Ishikawa (cell line): ENCODE measurements around the gene NFATC1.

Source experiments
- CEBPB ChIP-seq: IDR thresholded peaks from 2 replicates; pipeline ENCODE4 v1.6.1; 2012
- CREB1 ChIP-seq: IDR thresholded peaks from 2 replicates; pipeline ENCODE4 v1.6.1; 2012; ENCODE audit warnings: low read depth
- EGR1 ChIP-seq: IDR thresholded peaks from 2 replicates; pipeline ENCODE4 v1.6.1; 2012
- EP300 ChIP-seq: IDR thresholded peaks from 2 replicates; pipeline ENCODE4 v1.6.1; 2012; ENCODE audit warnings: borderline replicate concordance
- FOXM1 ChIP-seq: IDR thresholded peaks from 2 replicates; pipeline ENCODE4 v1.6.1; 2012; ENCODE audit warnings: low read depth, borderline replicate concordance
- MAX ChIP-seq: IDR thresholded peaks from 2 replicates; pipeline ENCODE4 v1.6.1; 2012
- NFIC ChIP-seq: IDR thresholded peaks from 2 replicates; pipeline ENCODE4 v1.6.1; 2012
- RAD21 ChIP-seq: IDR thresholded peaks from 2 replicates; pipeline ENCODE4 v1.6.1; 2012; ENCODE audit warnings: low read depth
- TAF1 ChIP-seq: IDR thresholded peaks from 2 replicates; pipeline ENCODE4 v1.6.1; 2012; ENCODE audit warnings: low read depth, mild to moderate bottlenecking
- TCF12 ChIP-seq: IDR thresholded peaks from 2 replicates; pipeline ENCODE4 v1.6.1; 2012; ENCODE audit warnings: low read depth
- TEAD4 ChIP-seq: IDR thresholded peaks from 2 replicates; pipeline ENCODE4 v1.6.1; 2012
- YY1 ChIP-seq: IDR thresholded peaks from 2 replicates; pipeline ENCODE4 v1.6.1; 2012; ENCODE audit warnings: low read depth
- ZBTB7A ChIP-seq: IDR thresholded peaks from 2 replicates; pipeline ENCODE4 v1.6.1; 2012; ENCODE audit warnings: low read depth
- TF ChIP-seq, protein P1 (sequence below): IDR thresholded peaks from 2 replicates; pipeline ENCODE4 v1.6.1; 2012
- TF ChIP-seq, protein P2 (sequence below): IDR thresholded peaks from 2 replicates; pipeline ENCODE4 v1.6.1; 2012; ENCODE audit warnings: low read depth, mild to moderate bottlenecking

Gene NFATC1

GRCh38 chr18:79445221-79445620 is 49.5 kb downstream of the NFATC1 start:
- TF ChIP-seq TAF1, result no peak
- TF ChIP-seq EGR1, result no peak
- TF ChIP-seq RAD21, result no peak
- TF ChIP-seq EP300, result no peak
- no peak for TF ChIP-seq CREB1
- no peak for TF ChIP-seq CEBPB
- TF ChIP-seq, protein P1, sequence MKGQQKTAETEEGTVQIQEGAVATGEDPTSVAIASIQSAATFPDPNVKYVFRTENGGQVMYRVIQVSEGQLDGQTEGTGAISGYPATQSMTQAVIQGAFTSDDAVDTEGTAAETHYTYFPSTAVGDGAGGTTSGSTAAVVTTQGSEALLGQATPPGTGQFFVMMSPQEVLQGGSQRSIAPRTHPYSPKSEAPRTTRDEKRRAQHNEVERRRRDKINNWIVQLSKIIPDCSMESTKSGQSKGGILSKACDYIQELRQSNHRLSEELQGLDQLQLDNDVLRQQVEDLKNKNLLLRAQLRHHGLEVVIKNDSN, result no peak
- TF ChIP-seq, protein P2, sequence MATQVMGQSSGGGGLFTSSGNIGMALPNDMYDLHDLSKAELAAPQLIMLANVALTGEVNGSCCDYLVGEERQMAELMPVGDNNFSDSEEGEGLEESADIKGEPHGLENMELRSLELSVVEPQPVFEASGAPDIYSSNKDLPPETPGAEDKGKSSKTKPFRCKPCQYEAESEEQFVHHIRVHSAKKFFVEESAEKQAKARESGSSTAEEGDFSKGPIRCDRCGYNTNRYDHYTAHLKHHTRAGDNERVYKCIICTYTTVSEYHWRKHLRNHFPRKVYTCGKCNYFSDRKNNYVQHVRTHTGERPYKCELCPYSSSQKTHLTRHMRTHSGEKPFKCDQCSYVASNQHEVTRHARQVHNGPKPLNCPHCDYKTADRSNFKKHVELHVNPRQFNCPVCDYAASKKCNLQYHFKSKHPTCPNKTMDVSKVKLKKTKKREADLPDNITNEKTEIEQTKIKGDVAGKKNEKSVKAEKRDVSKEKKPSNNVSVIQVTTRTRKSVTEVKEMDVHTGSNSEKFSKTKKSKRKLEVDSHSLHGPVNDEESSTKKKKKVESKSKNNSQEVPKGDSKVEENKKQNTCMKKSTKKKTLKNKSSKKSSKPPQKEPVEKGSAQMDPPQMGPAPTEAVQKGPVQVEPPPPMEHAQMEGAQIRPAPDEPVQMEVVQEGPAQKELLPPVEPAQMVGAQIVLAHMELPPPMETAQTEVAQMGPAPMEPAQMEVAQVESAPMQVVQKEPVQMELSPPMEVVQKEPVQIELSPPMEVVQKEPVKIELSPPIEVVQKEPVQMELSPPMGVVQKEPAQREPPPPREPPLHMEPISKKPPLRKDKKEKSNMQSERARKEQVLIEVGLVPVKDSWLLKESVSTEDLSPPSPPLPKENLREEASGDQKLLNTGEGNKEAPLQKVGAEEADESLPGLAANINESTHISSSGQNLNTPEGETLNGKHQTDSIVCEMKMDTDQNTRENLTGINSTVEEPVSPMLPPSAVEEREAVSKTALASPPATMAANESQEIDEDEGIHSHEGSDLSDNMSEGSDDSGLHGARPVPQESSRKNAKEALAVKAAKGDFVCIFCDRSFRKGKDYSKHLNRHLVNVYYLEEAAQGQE, result no peak
- no peak for TF ChIP-seq FOXM1
- no peak for TF ChIP-seq TEAD4
- TF ChIP-seq NFIC, result no peak
- TF ChIP-seq ZBTB7A, result no peak
- TF ChIP-seq TCF12, result no peak
- TF ChIP-seq MAX, result no peak
- TF ChIP-seq YY1, result no peak

DNA sequence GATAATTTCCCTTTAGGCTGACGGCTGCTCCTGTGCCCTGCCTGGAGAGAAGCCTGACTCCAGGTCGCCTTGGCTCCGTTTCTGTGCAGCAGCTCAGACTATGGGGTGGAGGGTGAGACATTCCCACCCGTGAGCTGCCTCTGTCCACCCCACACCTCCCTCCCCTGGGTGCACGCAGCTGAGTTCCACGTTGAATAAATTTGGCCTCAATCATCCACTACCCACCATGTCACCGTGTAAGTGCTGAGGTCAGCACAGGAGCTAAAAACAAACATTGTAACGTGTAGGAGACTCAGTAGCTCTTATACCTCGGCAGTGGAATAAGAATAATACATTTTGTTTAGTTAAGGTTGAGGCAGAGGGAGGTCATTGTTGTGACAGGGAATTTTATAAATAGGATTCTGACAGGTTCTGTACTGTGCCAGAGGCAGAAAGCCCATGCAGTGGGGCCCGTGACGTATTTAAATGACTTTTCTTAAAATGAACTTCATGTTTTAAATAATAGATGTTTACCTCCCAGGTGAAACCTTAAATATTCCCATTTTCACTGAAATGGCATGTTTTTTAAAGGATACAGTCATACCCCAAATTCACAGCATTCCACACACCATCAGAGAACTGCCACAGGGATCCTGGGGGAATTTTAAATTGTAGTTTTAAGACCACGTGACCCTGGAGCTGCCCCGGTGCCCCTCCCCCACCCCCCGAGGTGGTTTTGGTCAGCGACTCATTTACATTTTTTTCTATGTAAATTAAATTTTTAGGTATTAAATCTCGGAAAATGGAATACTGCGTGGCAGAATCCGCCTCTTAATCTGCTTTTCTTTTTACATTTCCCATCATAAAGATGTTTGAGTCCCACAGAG is 50.2 kb downstream of the NFATC1 start:
- no peak for TF ChIP-seq ZBTB7A
- no peak for TF ChIP-seq CEBPB
- TF ChIP-seq MAX, result no peak
- TF ChIP-seq NFIC, result no peak
- no peak for TF ChIP-seq FOXM1
- no peak for TF ChIP-seq TCF12
- no peak for TF ChIP-seq TEAD4
- no peak for TF ChIP-seq TAF1
- TF ChIP-seq, protein P1, result no peak
- TF ChIP-seq CREB1, result no peak
- no peak for TF ChIP-seq YY1
- no peak for TF ChIP-seq EP300
- TF ChIP-seq, protein P2, result no peak
- no peak for TF ChIP-seq RAD21
- no peak for TF ChIP-seq EGR1

DNA sequence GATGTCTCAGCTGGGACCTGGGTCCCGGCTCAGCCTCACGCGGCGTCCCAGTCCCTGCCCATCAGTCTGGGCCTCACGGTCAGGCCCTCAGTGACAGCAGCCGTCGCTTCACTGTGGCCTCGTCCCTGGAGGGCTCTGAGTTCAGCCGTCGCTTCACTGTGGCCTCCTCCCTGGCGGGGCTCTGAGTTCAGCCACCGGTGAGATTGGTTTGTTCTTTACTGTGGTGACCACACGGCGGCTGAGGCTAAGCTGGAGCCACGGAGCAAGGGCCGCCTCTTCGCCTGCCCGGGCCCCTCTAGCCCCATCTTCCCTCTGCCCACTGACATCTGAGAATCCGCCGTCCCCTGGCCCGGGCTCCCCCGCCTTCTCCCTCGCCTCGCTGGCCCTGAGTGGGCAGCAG is 51.2 kb downstream of the NFATC1 start:
- no peak for TF ChIP-seq TCF12
- no peak for TF ChIP-seq EP300
- TF ChIP-seq TEAD4, result no peak
- TF ChIP-seq CREB1, result no peak
- no peak for TF ChIP-seq NFIC
- TF ChIP-seq EGR1, result no peak
- TF ChIP-seq, protein P2, result no peak
- no peak for TF ChIP-seq FOXM1
- TF ChIP-seq ZBTB7A, result no peak
- no peak for TF ChIP-seq MAX
- TF ChIP-seq TAF1, result no peak
- TF ChIP-seq, protein P1, result no peak
